Eye (tissue), 1 donor: ENCODE data around the gene NACC2.
"Not testable (repeated sequence)": the region's sequence is repeated elsewhere in the genome, so short reads cannot be mapped to it uniquely, and the experiment has no call there.

Experiments
- DNase-seq: peaks from one replicate; pipeline ENCODE4 v3.0.0-alpha.2; 2015

Gene NACC2

DNA sequence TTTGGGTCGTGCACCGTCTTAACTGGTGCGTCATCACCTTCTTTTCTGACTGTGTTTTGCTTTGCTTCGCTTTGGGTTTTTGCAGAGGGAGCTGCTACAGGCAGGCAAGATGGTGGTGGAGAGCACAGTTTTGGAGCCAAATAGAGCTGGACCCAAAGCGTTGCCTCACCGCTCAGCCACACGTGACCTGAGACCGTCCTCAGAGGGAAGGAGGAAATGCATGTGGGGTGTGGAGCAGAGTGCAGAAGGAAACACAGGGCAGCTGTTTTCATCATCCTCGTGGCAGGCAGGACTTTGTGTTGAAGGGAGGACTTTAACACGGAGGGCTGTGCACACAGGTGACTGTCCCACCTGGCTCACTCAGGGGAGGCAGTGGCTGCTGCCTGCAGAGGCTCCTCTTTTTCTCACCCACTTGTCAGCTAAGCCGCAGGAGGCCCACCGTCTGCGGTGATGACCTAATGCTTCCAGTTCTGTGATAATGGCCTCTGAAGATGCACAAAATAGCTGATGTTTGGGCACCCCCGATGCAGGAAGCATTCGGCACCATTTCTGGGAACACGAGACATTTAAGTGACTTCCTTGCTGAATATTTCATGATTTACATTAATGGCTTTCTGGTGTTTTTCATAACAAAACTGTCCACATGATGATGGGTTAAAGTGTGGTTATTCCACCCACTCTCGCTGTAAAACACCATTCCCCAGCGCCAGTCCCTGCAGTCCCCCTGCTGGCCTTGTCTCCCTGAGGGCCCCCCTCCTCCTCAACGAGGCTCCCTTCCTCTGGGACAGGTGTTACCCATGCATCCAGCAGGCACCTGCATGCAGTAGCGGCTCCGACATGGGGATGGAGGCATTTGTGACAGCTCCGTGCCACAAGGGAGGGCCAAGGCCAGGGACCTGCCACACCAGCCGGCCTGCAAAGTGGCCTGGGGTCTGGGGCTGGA is 121.5 kb downstream of the NACC2 start:
- peak; percentile 9 for DNase-seq

- peak; percentile 75 for DNase-seq
Observed at GRCh38 chr9:135971892-135972291, 123.2 kb downstream of the NACC2 start.

GRCh38 chr9:135971111-135971766 is 123.8 kb downstream of the NACC2 start:
- peak; percentile 13 for DNase-seq

DNA sequence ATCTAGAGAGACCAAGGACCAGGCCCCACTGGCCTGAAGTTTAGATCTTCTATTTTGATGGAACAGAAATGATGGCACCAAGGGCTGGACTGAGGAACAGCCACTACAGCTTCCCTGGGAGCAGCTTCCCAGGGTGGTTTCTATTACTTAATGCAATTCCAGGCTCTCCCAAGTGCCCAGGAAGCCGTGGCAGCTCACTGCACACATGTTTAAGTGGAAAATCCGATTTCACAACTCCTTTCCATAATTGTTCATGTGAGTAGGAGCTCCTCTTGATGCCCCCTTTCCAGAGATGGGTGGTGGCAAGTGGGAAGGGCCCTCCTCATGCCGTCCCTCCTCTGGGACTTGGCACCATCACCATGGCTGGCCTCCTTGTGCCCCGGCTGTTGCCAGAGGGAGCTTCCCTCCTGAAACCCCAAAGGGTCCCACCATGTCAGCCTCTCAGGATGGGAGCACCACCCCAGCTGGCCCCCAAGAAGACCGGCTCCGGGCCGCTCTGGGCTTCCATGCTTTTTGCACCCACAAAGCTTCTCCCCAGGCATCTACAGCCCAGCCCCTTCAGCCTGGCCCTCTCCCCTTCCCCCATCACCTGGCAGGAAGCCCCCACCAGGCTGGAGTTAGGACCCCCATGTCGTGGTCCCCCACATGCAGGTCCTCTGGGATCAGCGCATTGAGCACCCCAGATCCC is 124.8 kb downstream of the NACC2 start:
- DNase-seq: no peak

- DNase-seq: no peak
Observed at GRCh38 chr9:135969064-135969683, 125.9 kb downstream of the NACC2 start.

DNA sequence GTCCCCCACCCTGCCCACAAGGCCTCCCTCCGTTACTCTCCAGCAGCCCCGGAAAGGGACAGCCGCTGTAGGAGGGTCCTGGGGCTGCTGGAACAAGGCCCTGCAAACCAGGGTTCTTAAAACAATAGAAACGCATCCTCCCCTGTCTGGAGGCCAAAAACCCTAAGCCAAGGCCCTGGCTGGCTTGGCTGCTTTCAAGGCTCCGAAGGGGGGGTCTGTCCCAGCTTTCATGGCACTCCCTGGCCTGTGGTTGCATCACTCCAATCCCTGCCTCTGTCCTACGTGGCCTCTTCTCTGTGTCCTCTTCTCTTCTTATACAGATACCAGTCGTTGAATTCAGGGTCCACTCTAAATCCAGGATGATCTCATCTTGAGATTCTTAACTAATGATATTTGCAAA is 126.5 kb downstream of the NACC2 start:
- no peak for DNase-seq

DNA sequence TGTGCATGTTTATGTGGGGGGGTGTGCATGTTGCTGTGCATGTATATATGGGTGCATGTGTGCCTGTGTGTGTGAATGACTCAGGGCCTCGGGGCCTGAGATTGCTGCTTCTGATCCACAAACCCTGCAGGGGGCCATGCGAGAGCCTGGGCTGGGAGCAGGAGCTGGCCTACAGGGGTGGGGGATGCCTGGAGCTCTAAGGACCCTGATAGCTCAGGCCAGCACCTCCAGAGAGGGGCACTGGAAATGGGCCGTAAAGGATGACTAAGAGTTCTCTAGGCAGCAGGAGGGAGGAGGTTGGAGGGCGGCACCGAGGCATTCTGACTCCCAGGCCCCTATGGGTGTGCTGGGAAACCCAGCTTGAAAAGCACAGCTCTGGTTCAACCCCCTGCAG is 127.0 kb downstream of the NACC2 start:
- DNase-seq: no peak

GRCh38 chr9:135966916-135967260 is 128.2 kb downstream of the NACC2 start:
- not testable (repeated sequence) for DNase-seq

DNA sequence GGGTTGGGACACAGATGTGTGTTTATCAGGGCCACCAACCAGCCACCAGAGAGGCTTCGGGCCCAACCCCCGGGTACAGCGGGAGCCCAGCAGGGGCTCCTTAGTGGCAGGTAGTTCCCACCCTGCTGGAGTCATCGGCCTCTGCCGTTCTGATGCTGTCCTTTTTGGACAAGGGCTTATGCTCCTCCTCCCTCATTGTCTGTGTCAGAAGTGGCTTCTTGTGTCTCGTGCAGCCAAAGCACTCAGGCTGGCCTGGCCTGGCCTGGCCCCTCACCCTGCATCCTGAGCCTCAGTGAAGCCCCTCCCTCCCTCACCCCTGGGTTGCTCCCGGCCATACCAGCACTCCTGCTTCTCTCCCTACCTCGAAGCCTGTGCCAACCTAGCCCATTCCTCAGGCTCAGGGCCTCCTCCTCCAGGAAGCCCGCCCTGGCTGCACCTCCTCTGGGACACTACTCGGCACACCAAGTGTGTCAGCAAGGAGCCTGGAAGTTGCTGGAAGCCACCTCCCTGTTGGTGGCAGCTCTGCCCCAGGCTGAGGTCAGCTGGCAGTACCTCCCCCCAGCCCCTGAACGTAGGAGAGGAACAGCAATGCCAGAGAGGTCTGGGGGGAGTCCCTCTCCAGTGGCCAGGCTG is 129.8 kb downstream of the NACC2 start:
- no peak for DNase-seq

DNA sequence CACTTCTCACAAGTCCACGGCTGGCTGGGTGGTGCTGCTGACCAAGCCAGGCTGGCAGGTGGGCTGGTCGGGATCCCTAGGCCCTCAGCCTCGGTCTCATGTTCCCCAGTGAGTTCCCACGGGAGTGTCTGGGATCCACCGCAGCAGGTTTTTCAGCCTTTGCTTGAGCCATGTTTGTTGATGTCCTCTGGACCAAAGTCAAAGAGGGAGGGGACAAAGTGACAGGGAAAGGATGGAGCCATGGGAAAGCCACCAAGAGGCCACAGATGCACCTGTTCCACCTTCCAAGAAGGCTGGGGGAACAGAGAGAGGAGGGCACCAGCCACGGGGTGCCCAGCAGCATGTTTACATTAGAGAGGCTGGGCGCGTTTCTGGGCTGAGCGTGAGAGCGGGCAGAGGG is 131.2 kb downstream of the NACC2 start:
- DNase-seq: no peak

DNA sequence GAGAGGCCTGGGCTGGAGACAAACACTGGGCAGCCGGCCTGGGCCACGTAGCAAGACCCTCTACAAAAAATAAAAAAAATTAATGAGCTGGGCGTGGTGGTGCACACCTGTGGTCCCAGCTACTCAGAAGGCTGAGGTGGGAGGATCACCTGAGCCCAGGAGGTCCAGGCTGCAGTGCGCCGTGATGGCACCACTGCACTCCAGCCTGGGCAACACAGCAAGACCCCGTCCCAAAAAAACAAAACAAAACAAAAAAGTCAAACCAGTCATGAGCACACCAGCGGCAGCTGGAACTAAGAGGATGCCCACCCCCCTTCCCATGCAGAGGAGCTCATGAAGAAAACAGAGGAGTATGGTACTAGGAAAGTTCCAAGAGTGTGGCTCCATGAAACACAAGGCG is 131.8 kb downstream of the NACC2 start:
- no peak for DNase-seq

DNA sequence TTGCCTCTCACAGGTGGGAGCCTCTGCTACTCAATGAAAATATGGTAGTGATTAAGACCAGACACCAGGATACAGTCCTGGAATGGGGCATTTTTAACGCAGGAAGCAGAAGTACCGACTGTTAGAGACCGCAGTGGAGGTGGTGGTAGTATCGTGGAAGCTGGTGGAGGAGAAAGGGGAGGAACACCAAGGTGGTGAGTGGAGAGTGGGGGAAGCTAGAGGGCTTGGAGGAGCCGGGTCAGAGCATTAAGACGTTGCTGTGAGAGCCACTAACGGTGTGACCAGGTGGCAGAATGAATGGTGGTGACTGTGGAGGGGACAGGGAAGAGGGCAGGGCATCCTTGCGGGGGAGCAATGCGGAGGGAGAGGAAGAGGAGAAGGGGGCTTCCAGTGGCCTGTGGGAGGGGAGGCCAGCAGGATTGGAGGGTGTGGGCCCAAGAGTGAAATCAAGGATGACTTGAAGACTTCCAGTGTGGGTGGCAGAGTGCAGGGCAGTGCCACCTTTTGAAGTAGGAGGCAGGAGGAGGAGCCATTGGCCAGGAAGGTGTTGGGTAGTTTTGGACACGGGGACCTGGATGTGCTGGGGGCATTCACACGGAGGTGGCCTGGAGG is 132.3 kb downstream of the NACC2 start:
- no peak for DNase-seq

GRCh38 chr9:135961811-135962695 is 133.0 kb downstream of the NACC2 start:
- no peak for DNase-seq

GRCh38 chr9:135961277-135961715 is 133.8 kb downstream of the NACC2 start, which contains the start of gene UBAC1:
TSS of gene UBAC1 (minus strand) at chr9:135961373. CDS start at chr9:135961162, 211 bp downstream.
- peak; percentile 97 for DNase-seq

DNA sequence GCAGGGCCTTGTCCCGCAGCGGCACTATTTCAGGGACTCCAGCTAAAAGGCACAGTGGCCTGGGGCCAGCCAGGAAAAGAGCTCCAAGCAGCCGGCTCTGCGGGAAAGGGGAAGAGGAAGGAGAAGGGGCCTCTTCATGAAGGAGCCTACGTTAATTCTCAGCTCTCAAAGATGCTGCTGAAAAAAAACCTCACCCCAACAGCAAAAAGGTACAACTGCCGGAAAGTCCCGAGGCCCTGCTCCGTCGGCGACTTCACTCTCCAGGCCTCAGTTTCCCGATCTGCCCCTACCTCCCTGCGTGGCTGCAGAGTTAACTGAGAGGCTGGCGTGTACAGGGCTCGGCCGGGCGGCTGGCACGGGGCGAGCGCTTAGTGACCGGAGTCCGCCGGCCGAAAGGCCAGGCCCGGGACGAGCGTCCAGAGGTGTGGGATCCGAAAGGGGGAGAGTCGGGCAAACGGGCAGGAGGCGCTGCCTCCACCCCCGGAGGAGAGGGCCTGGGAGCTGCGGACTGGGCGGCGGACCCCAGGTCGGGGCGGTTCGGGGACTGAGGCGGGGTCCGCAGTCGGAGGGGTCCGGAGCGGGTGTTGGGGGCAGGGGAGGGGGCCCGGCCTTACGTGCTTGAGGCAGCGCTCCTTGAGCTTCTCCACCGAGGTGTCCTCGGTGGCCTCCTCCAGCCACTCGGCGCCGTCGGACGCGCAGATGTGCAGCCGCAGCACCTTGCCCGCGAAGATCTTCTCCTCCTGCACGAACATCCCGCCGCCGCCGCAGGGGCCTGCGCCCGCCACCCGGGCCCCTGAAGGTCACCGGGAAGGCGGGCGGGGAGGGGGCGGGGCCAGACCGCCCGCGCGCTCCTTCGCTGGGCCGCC is 134.4 kb downstream of the NACC2 start:
- no peak for DNase-seq

- DNase-seq: no peak
Observed at GRCh38 chr9:135959814-135960213, 135.3 kb downstream of the NACC2 start.

DNA sequence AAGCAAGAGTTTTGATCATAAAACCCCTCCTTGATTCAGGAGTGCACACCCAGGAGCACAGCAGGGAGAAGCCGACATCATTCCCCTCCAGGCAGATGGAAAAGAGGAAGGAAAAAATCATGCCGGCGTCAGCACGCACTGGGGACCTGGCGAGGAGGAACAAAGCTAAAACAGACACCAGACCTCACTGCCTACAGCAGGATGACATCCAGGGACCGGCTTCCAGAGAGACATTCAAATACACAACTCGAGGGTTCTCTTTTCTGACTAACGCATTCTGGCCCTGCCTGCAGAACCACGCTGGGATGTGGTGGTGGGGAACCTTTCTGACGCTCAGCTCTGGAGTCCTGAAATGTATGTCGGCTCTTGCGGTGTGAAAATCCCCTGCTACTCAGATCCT is 136.6 kb downstream of the NACC2 start:
- DNase-seq: no peak

DNA sequence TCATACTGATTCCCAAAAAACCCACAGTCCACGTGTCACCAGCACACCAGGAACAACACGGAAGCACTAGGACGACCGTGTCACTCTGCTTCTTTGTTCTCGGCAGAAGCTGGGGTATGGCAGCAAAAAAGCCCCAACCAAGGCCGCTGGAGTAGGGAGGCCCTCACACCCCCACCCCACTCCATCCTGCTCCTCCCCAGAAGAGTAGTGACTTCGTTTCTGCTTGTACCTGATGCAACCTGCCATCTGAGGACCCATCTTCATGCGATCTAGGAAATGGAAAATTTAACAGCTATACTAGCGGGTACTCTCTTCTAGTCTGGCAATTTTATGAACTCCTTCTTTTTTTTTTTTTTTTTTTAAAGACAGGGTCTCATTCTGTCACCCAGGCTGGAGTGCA is 137.7 kb downstream of the NACC2 start:
- no peak for DNase-seq

DNA sequence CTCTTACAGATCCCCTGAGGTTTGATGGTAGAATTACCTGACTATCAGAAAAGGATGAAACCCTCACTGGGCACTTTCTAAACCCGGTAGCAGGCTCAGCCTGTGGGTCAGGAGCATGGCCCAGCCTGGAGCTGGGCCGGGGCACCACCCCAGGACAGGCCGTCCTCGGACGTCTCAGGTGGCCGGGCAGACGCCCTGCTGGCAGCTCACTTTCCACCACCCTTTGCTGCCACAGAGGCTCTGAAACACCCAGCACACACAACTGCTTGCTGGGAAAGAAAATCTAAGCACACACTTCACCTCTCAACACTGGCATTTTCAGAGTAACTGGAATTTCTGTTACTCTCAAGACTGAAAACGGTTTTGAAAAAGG is 138.3 kb downstream of the NACC2 start:
- no peak for DNase-seq
